NOMO-1 (cell line): Measurements from ENCODE around the gene ST6GALNAC5.
"Not testable (repeated sequence)": the region's sequence is repeated elsewhere in the genome, so short reads cannot be mapped to it uniquely, and the experiment has no call there.

Experiments
- DNase-seq, 2 experiments: peaks; one replicate each; lab custom pipeline; 2025; ENCODE audit not compliant: unreplicated experiment in 2 of 2; lab: John Stamatoyannopoulos, UW

The ST6GALNAC5 gene

DNA sequence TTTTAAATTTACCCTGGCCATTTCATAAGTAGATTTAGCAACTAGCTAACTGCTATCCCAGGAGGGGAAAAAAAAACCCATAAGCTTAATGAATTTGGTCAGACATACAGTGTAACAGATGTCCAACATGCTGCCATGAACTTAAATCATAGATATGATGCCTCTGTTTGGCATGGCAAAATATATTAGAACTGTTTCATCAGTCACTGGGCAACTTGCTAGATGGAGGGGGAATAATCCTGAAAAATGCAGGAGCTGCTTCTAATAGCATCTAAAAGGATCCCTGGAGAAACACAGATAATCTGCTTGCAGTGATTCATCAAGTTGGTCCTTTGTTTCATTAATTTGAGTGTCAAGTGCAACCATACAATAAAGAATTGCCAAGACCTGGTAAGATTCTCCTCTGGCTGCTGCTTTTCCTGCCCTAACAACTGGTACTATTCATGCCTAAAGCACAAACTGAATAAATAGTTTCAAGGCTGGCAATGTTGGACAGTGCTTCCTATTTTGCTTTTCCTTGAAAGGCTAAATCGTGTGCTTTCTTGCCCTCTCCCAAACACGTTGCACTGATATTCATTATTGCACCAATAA, 1.5 kb upstream of the ST6GALNAC5 start:
- no peak for DNase-seq

- no peak for DNase-seq
Measured at GRCh38 chr1:76866566-76866965, 714 bp upstream of the ST6GALNAC5 start.

DNA sequence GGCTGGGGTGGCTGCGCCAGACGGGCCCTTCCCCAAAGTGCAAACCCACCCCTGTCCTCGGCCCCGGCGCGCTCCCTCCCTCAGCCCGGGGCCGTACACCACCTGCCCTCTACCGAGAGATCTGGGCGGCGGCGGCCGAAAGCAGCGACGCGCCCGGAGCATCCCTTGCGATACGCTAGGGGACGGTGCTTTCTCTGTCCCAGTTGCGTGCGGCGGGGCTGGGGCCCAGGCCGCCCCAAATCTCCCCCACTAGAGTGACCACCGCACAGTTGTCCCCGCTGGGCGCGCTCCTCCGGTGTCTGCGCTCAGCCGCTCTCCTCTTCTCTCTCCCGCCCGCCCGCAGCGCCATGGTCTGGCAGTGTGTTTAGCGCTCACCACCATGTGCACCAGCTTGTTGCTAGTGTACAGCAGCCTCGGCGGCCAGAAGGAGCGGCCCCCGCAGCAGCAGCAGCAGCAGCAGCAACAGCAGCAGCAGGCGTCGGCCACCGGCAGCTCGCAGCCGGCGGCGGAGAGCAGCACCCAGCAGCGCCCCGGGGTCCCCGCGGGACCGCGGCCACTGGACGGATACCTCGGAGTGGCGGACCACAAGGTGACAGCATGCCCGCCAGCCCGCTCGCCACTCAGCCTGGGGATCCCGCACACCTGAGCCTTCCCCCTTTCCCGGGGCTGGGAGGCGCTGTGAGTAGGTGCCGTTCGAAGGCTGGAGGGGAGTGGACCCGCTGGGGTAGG, 1.0 kb downstream of the ST6GALNAC5 start:
- DNase-seq = peak in 1 of 2 experiments; percentile 5

DNA sequence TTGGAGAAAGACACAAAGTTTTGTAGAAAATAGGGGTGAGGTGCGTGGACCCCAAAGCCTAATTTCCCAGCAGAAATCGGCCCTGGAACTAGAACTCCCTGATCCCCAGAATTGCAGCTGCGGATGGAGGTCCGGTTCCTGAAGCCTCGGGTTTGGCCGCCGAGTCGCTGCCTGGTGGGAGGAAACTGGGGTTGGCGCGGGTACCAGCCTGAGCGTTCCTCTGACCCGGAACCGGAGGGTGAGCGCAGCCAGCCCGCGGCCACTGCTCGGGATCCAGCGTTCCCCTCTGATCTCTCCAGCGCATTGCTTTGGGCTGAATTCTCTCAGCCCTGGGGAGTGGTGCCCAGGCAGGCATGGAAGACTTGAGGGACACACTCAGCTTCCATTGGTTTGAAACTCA, 1.6 kb downstream of the ST6GALNAC5 start:
- no peak for DNase-seq

DNA sequence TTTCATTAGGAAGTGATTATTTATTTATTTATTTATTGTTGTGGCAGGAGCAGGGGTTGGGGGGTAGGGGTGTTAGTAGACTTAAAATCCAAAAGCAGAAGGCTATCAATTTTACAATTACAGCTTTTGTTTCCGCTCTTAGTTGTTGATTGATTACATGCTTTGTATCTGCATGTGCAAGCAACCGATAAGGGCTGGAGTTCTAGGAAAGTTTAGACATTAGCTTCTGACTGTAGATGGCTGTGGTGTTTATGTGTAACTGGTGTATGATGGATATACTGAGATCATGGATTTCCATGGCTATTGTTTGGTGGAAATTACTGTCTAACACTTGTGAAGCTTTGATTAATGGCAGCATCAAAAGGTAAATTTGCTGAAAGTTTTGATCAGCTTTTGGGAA, 2.8 kb downstream of the ST6GALNAC5 start:
- no peak for DNase-seq

- peak; percentile 11 to 72 for DNase-seq
Measured at GRCh38 chr1:76871355-76871974, 4.2 kb downstream of the ST6GALNAC5 start.

GRCh38 chr1:76872944-76873343, 5.7 kb downstream of the ST6GALNAC5 start:
- no peak for DNase-seq

DNA sequence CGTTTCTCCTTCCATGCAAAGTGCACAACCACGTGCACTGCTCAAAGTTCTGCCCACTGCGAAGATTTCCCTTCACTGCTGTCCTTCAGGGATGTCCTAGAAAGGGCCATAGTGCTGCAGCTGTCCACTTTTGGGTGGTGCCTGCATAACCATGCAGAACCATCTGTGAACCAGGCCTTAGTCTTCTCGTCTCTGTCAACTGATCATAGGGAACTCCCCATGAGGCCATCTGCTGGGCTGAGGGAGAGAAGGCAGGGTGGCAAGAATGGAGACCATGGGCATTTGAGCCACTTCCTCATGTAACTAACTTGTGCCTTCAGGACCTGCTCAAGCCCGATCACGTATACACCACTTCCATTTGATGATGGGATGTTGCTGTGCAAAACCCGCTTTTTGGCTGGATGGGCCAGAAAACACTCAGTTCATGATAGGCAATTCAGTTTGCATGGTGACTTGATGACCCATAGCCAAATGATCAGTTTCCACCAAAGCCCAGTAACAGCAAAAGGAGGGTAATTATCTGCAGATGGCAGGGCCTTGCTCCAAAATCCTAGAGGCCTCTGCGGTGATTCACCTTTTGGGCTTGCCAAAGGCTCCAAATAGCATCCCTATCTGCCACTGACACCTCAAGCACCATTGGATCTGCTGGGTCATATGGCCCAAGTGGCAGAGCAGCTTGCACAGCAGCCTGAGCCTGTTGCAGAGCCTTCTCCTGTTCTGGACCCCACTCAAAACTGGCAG, 9.5 kb downstream of the ST6GALNAC5 start:
- no peak for DNase-seq

DNA sequence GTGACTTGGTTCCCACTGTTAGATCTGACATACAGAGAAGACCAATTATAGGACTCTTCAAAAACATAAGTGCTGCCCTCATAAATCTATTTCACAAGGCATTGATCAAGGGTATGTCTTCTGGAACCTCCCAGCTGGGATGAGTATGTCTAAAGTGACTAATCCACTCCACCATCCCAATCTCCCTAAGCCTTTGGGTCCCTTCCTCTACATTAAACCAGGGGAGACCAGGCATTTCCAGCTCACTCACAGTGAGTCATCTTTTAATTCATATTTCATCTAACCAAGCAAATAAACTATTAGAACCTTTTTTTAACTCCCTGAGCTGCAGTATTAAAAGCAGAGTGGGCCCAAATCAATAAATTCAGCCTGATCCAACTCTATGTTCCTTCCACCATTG, 11.7 kb downstream of the ST6GALNAC5 start:
- DNase-seq = not testable (repeated sequence)

GRCh38 chr1:76881762-76882161, 14.5 kb downstream of the ST6GALNAC5 start:
- no peak for DNase-seq

- peak; percentile 8 to 55 for DNase-seq
Measured at GRCh38 chr1:76891931-76892622, 24.8 kb downstream of the ST6GALNAC5 start.

DNA sequence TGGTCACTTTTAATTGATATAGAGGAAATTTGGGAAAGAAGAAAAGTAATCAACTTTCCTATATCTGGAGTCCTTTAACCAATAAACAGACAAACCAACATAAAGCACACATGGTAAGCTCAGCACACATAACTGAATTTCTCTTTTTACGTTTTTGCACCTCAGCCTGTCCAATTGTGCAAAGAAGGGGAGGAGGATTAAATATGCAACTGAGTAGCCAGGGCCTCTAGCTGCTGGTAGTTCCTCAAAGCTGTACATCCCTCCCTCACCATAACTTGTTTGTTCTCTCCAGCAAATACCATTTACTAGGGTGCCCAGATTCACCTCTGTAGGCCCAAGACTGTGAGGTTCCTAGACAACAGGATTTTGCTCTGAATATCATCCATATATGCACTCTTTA, 25.4 kb downstream of the ST6GALNAC5 start:
- DNase-seq = peak; percentile 39 to 41

GRCh38 chr1:76901158-76901767, 34.0 kb downstream of the ST6GALNAC5 start:
- peak; percentile 27 to 59 for DNase-seq

- DNase-seq = peak; percentile 21 to 78
Measured at GRCh38 chr1:76905876-76906595, 38.8 kb downstream of the ST6GALNAC5 start.

DNA sequence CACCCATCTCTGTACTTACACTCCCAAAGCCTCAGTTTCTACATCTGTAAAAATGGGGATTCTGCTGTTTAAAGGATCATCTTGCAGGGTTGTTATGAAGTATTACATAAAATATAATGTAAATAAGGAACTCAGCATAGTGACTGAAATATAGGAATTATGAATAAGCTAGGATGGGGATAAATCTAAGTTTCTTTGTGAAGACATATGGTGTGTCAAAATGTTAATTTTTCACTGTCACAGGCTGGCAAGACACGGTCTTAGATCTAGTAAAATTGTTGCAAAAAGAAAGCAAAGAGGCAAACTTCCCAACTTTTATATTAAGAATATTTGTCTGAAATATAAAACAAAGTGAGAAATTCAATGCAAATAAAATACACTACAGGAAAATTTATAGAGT, 42.0 kb downstream of the ST6GALNAC5 start:
- no peak for DNase-seq

- DNase-seq = no peak
Measured at GRCh38 chr1:76919085-76919484, 51.8 kb downstream of the ST6GALNAC5 start.

GRCh38 chr1:76921590-76921989, 54.3 kb downstream of the ST6GALNAC5 start:
- no peak for DNase-seq

GRCh38 chr1:76925825-76926224, 58.5 kb downstream of the ST6GALNAC5 start:
- DNase-seq = no peak

DNA sequence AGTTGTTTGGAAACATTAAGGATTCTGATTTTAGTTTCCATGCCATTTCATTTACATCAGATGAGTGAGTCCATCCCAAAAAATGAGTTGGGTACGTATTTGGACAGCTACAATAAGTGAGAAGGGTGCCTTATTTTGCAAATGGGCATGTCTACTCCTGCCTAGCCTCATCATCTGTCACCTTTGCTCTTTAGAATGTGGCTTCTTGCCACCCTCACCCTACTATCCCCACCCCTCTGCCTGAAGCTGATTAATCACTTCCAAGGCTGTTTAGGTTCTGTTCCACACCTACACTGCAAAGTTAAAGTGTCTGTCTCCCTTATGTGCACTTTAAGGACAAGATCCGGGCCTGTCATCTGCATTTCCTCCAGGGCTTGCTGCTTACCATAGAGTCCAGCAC, 61.2 kb downstream of the ST6GALNAC5 start:
- no peak for DNase-seq

DNA sequence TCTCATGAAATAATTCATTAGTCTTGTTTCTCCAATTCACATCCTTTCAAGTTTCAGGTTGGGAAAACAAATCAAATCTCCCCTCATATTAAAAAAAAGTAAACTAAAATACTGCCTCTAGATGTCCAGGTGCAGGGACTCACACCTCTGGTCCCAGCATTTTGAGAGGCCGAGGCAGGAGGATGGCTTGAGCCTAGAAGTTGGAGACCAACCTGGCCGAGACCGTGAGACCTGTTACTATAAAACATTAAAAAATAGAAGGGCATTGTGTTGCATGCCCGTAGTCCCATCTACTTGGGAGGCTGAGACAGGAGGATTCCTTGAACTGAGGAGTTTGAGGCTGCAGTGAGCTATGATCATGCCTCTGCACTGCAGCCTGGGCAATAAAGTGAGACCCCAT, 61.9 kb downstream of the ST6GALNAC5 start:
- no peak for DNase-seq
